H9 (cell line): ENCODE results near the gene UMAD1. TPM values are rescaled to one million over a fixed set of nuclear protein-coding genes. Genes with fewer than 3 reads are reported as not detected.

Experiments
- DNase-seq: peaks from one replicate; pipeline ENCODE4 v3.0.0-alpha.2; 2017
- H2AFZ ChIP-seq: one replicate; pipeline ENCODE4 v1.6.1; 2013; ENCODE audit warnings: mild to moderate bottlenecking, low read length, control low read depth, moderate library complexity
- H2AK5ac ChIP-seq: 2 replicates; pipeline ENCODE4 v1.6.1; 2013; ENCODE audit warnings: low read length, control low read depth, mixed read lengths; ENCODE audit not compliant: insufficient read length
- H2BK120ac ChIP-seq: one replicate; pipeline ENCODE4 v1.6.1; 2013; ENCODE audit warnings: low read depth, mild to moderate bottlenecking, low read length, control low read depth, inconsistent platforms; ENCODE audit not compliant: poor library complexity, severe bottlenecking
- H2BK12ac ChIP-seq: 2 replicates; pipeline ENCODE4 v1.6.1; 2013; ENCODE audit warnings: low read length, control low read depth, mixed read lengths, low read depth; ENCODE audit not compliant: insufficient read length
- H2BK15ac ChIP-seq: 2 replicates; pipeline ENCODE4 v1.6.1; 2013; ENCODE audit warnings: low read depth, low read length, control low read depth
- H2BK20ac ChIP-seq: one replicate; pipeline ENCODE4 v1.6.1; 2013; ENCODE audit warnings: low read depth, mild to moderate bottlenecking, low read length, control low read depth, inconsistent platforms; ENCODE audit not compliant: poor library complexity, severe bottlenecking
- H2BK5ac ChIP-seq: 2 replicates; pipeline ENCODE4 v1.6.1; 2013; ENCODE audit warnings: low read length, control low read depth, mixed read lengths; ENCODE audit not compliant: insufficient read length
- H3K14ac ChIP-seq: 2 replicates; pipeline ENCODE4 v1.6.1; 2013; ENCODE audit warnings: low read length, control low read depth; ENCODE audit not compliant: insufficient read depth
- H3K18ac ChIP-seq: 2 replicates; pipeline ENCODE4 v1.6.1; 2013; ENCODE audit warnings: low read depth, mild to moderate bottlenecking, mixed read lengths, low read length, control low read depth; ENCODE audit not compliant: insufficient read length
- H3K23ac ChIP-seq: 2 replicates; pipeline ENCODE4 v1.6.1; 2013; ENCODE audit warnings: low read length, control low read depth, mixed read lengths, low read depth; ENCODE audit not compliant: insufficient read length
- H3K23me2 ChIP-seq: 2 replicates; pipeline ENCODE4 v1.6.1; 2013; ENCODE audit warnings: low read depth, mild to moderate bottlenecking, mixed read lengths, low read length, control low read depth; ENCODE audit not compliant: insufficient read length, poor library complexity, severe bottlenecking
- H3K27ac ChIP-seq: 2 replicates; pipeline ENCODE4 v1.5.1; 2013; ENCODE audit warnings: low read length, control low read depth, mixed read lengths, low read depth; ENCODE audit not compliant: insufficient read length
- H3K27me3 ChIP-seq: 2 replicates; pipeline ENCODE4 v1.6.1; 2013; ENCODE audit warnings: low read length, control low read depth, inconsistent platforms; ENCODE audit not compliant: insufficient read depth
- H3K4ac ChIP-seq: 2 replicates; pipeline ENCODE4 v1.6.1; 2013; ENCODE audit warnings: low read depth, mild to moderate bottlenecking, control low read depth, inconsistent platforms, low read length, moderate library complexity
- H3K4me1 ChIP-seq: 2 replicates; pipeline ENCODE4 v1.6.1; 2013; ENCODE audit warnings: low read length, control low read depth, inconsistent platforms; ENCODE audit not compliant: insufficient read depth
- H3K4me2 ChIP-seq: 2 replicates; pipeline ENCODE4 v1.6.1; 2013; ENCODE audit warnings: low read length, control low read depth, mixed read lengths; ENCODE audit not compliant: insufficient read length, insufficient read depth
- H3K56ac ChIP-seq: 2 replicates; pipeline ENCODE4 v1.6.1; 2013; ENCODE audit warnings: low read depth, mild to moderate bottlenecking, mixed read lengths, low read length, control low read depth; ENCODE audit not compliant: insufficient read length
- H3K79me1 ChIP-seq: 2 replicates; pipeline ENCODE4 v1.6.1; 2013; ENCODE audit warnings: low read depth, mild to moderate bottlenecking, moderate library complexity, low read length, control low read depth, inconsistent platforms; ENCODE audit not compliant: insufficient read depth, poor library complexity, severe bottlenecking
- H3K79me2 ChIP-seq: 2 replicates; pipeline ENCODE4 v1.6.1; 2013; ENCODE audit warnings: low read length, control low read depth, inconsistent platforms; ENCODE audit not compliant: insufficient read depth
- H3K9ac ChIP-seq: 2 replicates; pipeline ENCODE4 v1.6.1; 2013; ENCODE audit warnings: low read length, control low read depth, mixed read lengths; ENCODE audit not compliant: insufficient read length; ENCODE audit errors: extremely low read depth
- H3K9me3 ChIP-seq: one replicate; pipeline ENCODE4 v1.6.1; 2013; ENCODE audit warnings: low read depth, low read length, inconsistent platforms; ENCODE audit not compliant: control insufficient read depth
- H3T11ph ChIP-seq: one replicate; pipeline ENCODE4 v1.6.1; 2013; ENCODE audit warnings: mild to moderate bottlenecking, low read length, control low read depth, inconsistent platforms
- H4K20me1 ChIP-seq: one replicate; pipeline ENCODE4 v1.6.1; 2013; ENCODE audit not compliant: control insufficient read depth, insufficient read length, insufficient read depth
- H4K5ac ChIP-seq: 2 replicates; pipeline ENCODE4 v1.6.1; 2013; ENCODE audit warnings: low read depth, mild to moderate bottlenecking, mixed read lengths, low read length, control low read depth; ENCODE audit not compliant: insufficient read length
- H4K8ac ChIP-seq: replicated peaks from 2 replicates; pipeline ENCODE4 v1.6.1; 2013; ENCODE audit warnings: low read length, control low read depth, mixed read lengths, low read depth; ENCODE audit not compliant: insufficient read length
- H4K91ac ChIP-seq: 2 replicates; pipeline ENCODE4 v1.6.1; 2013; ENCODE audit warnings: low read depth, mild to moderate bottlenecking, moderate library complexity, mixed read lengths, low read length, control low read depth; ENCODE audit not compliant: insufficient read length
- H3K27ac Mint-ChIP-seq, 3 experiments: 2 replicates in 2 of 3; 3 replicates in 1 of 3; pipeline ENCODE4 v1.8.0; 2020 to 2021; ENCODE audit warnings: mixed read lengths in 3 of 3, mild to moderate bottlenecking in 1 of 3, moderate library complexity in 1 of 3
- H3K27me3 Mint-ChIP-seq: 2 replicates; pipeline ENCODE4 v1.8.0; 2021; ENCODE audit warnings: low read depth, mild to moderate bottlenecking, moderate library complexity, mixed read lengths
- H3K36me3 Mint-ChIP-seq, 3 experiments: 2 replicates in 2 of 3; 3 replicates in 1 of 3; pipeline ENCODE4 v1.8.0; 2020 to 2021; ENCODE audit warnings: low read depth in 3 of 3, mixed read lengths in 3 of 3; ENCODE audit not compliant: insufficient read depth in 1 of 3
- H3K4me1 Mint-ChIP-seq, 2 experiments: 2 replicates each; pipeline ENCODE4 v1.8.0; 2020; ENCODE audit warnings: mixed read lengths in 2 of 2
- H3K4me3 Mint-ChIP-seq, 2 experiments: 2 replicates in 1 of 2; 3 replicates in 1 of 2; pipeline ENCODE4 v1.8.0; 2020 to 2021; ENCODE audit warnings: mild to moderate bottlenecking in 2 of 2, mixed read lengths in 2 of 2, moderate library complexity in 1 of 2
- H3K9me3 Mint-ChIP-seq, 2 experiments: 2 replicates in 1 of 2; 3 replicates in 1 of 2; pipeline ENCODE4 v1.8.0; 2020; ENCODE audit warnings: mild to moderate bottlenecking in 2 of 2, mixed read lengths in 2 of 2, moderate library complexity in 1 of 2
- CTCF ChIP-seq: fragments of 200-600 bp; sonication (generic); conservative IDR thresholded peaks from 3 replicates; pipeline ENCODE4 v1.8.0; 2021; ENCODE audit warnings: antibody characterized with exemption, mild to moderate bottlenecking
- WGBS: extraction: QIAGEN DNeasy Blood & Tissue Kit; methylation state at CpG from one replicate; pipeline ENCODE4 v1.1.7; 2013; ENCODE audit warnings: missing lambda C conversion rate, low lambda C conversion rate, mixed read lengths; ENCODE audit not compliant: insufficient read length; ENCODE audit errors: extremely low coverage; 5-methylcytosine and 5-hydroxymethylcytosine counted together
- total RNA-seq: library from RNA; stranded (reverse); gene quantifications from 2 replicates; pipeline ENCODE4 v1.2.1, GENCODE V29; 2021

Gene UMAD1
- total RNA-seq, 1 experiment from 2014 or later = 8.9 TPM

DNA sequence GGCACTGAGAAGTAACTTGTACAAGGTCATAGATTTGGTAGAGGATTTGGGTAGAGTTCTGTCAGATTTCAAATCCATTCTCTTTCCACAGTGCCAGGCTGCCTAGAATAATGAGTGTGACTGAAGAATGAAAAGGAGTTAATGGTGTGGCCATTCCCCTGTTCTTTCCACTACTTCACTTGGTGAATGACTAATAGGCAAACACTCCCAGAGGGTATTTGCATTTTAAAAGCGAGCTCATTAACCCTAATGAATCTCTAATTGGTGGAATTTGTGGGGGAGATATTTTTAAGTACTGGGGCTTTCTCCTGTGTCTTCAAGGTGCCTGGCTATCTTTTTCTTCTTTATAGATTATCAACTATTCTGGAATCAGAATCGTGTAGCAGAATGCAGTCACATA lies 152.7 kb downstream of the UMAD1 start:
- H3K18ac ChIP-seq = no peak overlapping the region
- TF ChIP-seq CTCF = no peak
- no peak overlapping the region for H3K14ac ChIP-seq
- no peak overlapping the region for H2AK5ac ChIP-seq
- no peak overlapping the region for H2BK20ac ChIP-seq
- no peak overlapping the region for H3K56ac ChIP-seq
- H3K4me1 ChIP-seq = peaks cover 9% of the 10 kb centered on the region; the same call in 1 of the 2 replicates
- DNase-seq = no peak
- H3K27me3 ChIP-seq = no peaks in the 10 kb centered on the region
- H4K5ac ChIP-seq = no peak overlapping the region
- no peak overlapping the region for H4K91ac ChIP-seq
- no peaks in the 10 kb centered on the region for H3K9me3 ChIP-seq
- H3K9ac ChIP-seq = no peak overlapping the region
- no peak overlapping the region for H2BK12ac ChIP-seq
- H4K20me1 ChIP-seq = no peaks in the 10 kb centered on the region
- Mint-ChIP-seq H3K27ac (peak overlapping the region; percentile 11 to 87 (median 76); a peak in 6 of 7 replicates), H3K36me3 (peaks cover 9 to 19% (median 14%) of the 10 kb centered on the region in 3 experiments; a peak in 6 of 7 replicates), H3K9me3 (peaks cover 7 to 9% of the 10 kb centered on the region in 2 experiments), H3K27me3 (no peaks in the 10 kb centered on the region), H3K4me3 (no peak overlapping the region), H3K4me1 (peaks cover 41 to 48% of the 10 kb centered on the region in 2 experiments)
- H2AFZ ChIP-seq = no peak overlapping the region
- WGBS = no CpG with 5 or more reads among the region's 2 CpGs
- no peak overlapping the region for H3K4ac ChIP-seq
- H3T11ph ChIP-seq = no peak overlapping the region
- H3K27ac ChIP-seq = peak overlapping the region; percentile 47
- H2BK15ac ChIP-seq = no peak overlapping the region
- H4K8ac ChIP-seq = no peak overlapping the region
- H3K23me2 ChIP-seq = no peaks in the 10 kb centered on the region
- no peak overlapping the region for H3K23ac ChIP-seq
- H2BK5ac ChIP-seq = no peak overlapping the region
- H3K4me2 ChIP-seq = no peak overlapping the region
- no peak overlapping the region for H2BK120ac ChIP-seq
- H3K79me1 ChIP-seq = no peaks in the 10 kb centered on the region
- no peaks in the 10 kb centered on the region for H3K79me2 ChIP-seq
